GM18520 (cell line): Measurements from ENCODE around the gene ATXN7.

Experiments
- ATAC-seq: cut with Tn5 transposase; IDR thresholded peaks from one replicate; pipeline ENCODE4 v1.9.1; 2021; ENCODE audit not compliant: unreplicated experiment

The ATXN7 gene

DNA sequence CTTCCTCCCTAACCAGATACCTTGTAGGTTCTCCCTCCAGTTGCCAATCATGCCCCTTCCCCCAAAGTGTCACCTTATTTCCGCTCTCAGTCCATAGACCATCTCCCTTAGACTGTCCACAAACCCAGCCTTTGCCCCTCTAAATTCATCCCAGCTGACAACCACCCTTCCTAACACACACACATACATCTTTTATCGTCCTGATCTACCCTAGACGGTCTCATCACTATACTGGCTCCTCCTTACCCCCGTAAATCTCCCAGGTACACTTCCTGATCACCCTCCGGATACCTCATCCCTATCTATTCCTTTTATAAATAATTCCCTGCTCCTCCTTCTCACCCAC is 890 bp upstream of the ATXN7 start:
- no peak for ATAC-seq

DNA sequence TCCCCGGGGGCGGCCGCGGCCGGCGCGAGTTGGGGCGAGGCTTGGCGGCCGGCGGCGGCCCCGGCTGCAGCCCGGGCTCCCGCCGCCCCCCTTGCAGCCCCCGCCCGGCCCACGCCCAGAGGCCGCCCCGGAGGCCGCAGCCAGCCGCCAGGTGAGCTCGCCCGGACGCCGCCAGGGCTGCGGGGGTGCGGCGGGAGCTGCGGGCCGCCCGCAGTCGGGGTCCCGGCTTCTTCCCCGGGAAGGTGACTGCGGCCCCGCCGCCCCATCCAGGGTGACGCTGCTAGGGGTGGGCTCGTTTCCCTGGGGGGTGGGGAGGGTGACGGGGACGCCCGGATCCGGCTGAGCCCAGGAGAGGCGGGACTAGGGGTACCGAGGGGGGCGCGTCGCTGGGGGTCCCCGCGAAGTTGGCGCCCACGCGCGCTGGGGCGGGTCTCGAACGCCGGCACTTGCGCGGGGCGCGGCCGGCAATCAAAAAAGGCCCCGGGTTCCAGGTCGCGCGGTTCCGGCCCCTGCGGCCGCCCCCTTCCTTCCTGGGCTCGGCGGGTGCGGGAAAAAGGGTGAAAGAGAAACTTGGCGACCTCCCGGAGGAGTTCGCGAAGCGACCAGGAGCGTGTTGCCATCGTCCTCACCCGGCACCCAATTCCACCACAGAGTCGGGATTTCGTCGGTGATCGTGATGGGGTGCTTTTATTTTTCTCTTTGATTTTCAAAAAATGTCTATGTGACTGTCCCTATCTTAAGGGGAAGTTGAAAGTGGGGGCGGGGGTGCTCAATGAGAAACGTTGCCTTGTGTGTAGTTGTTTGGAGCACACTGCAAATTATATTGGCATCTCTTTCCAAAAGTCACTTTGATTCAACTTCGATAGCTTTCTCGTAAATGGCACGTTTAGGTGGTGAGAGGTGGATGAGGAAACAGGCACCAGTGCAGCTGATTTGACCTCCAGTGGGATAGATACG is 619 bp downstream of the ATXN7 start:
- ATAC-seq, result peak; percentile 33

DNA sequence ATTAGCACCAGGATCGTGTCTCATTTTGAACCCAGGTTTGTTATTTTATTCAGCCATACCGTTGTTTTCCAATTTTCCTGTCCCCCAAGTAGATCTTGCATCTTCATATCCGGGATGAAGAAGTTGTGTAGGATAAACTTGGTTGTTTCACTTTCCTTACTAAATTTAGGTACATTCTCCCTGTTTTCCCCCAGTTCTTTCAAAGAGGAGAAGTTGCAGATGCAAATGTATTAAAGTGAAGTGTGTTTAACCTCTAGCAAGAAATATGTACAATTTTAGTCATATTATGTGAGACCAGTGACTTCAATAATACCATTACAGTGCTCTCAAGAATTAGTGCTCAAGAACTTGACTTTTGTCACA is 1.3 kb downstream of the ATXN7 start:
- ATAC-seq, result no peak

DNA sequence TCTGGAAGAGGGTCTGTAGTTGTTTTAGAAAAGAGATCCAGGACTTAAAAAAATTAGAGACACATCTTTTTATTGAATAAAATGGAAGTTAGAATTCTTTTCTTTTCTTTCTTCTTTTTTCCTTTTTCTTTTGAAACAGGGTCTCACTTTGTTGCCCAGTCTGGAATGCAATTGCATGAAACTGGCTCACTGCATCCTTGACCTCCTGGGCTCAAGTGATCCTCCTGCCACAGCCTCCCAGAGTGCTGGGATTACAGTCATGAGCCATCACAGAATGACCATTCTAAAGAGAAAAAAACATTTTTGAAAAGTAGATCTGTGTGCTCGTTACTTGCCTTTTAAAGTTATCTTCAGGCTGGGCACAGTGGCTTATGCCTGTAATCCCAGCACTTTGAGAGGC is 3.6 kb downstream of the ATXN7 start:
- ATAC-seq, result no peak

DNA sequence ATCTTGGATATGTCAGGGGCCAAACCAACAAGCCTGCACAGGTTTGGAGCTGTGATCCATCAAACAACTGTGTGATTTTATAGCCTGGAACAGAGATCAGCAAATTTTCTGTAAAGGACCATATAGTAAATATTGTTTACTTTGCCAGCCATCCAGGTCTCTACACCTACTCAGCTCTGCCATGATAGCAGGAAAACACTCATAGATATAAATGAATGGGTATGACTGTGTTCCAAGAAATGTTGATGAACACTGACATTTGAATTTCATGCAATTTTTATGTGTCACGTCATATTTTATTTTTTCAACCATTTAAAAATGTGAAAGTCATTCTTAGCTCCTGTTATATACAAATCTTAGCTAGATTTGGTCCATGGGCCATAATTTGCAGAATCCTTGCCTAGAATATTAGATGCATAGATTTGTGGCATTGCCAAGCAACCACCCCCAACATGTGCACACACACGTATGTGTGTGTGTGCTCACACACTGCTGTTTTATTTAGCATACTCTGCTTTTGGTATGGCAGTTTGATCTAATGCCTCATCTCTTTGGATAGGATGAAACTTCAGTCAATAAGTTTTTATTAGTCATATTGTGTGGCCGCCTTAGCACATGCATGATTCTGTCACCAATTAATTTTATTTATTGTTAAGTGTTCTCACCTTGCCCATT is 6.4 kb downstream of the ATXN7 start:
- ATAC-seq, result no peak

DNA sequence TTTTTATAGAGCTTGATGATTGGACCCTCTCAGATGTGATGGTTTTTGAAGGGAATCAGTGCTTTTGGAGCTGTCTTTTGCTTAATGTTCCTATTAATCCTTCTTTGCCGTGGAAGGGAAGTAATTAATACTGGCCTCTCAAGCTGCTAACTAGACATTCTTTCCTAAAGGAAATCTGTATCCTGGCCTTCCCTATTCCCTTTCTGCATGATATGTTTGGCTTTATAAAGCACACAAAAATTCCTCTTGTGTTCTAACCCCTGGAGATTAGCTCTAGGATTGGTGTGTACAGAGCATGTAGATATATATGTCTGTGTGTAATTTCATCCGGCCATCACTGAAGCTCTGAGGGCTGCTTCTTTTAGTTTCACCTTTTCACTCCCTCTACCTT is 6.9 kb downstream of the ATXN7 start:
- no peak for ATAC-seq

DNA sequence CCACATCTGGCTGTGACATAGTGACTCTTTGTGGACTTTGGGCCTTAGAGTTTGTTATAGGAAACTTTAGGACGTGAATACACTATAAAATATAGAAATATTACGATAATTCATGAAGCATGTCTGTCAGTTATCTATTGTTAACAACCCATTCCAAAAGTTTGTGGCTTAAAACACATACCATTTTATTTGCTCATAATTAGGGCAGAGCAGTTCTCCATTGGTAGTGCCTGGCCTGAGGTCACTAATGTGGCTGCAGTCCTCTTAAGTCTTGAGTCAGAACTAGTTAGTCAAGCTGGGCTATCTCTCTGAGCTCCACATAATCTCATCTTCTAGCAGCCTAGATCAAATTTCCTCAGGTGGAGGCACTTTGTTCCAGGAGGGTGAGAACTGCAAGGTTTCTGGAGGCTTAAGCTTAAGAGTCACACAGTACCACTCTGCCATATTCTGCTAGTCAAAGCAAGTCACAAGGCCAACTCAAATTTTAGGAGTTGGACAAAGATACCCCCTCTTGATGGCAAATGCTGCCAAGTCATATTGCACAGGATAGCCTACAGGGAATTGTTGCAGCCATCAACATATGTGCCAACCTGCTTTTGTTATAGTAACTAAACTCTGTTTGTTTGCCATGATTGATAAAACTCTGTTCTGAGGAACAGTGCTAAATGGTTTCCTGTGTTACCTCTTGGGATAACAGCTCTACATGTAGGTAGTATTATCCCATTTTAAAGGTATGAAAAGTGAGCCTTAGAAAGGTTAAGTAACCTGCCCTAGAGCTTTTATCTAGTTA is 8.7 kb downstream of the ATXN7 start:
- no peak for ATAC-seq

DNA sequence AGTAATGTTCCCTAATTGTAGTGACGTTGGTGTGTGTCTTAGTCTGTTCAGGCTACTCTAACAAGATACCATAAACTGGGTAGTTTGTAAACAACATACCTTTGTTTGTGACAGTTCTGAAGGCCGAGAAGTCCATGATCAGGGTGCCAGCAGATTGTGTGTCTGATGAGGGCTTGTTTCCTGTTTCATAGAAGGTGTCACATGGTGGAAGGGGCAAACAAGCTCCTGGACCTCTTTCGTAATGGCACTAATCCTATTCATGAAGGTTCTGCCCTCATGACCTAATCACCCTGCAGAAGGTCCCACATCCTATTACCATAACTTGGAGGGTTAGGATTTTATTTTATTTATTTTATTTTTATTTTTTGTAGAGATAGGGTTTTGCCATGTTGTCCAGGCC is 11.1 kb downstream of the ATXN7 start:
- peak; percentile 27 for ATAC-seq

DNA sequence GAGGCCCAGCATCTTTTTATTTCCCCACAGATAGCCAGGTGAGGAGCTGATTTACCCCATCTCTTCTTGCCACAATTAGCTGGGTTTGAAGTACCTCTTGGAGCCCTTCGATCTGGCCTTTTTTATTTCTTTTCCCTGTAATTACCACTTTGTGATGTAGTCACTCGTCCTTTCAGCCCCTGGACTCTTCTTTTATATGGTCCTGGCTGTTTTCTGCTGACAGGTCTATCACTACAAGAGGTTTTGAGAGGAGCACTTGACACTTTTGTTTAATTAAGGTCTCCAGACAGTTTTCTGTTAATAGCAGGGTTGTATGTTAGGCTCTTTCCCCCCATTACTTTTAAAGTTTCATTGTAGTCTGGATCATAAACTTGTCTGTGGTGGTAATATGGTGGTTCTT is 11.8 kb downstream of the ATXN7 start:
- ATAC-seq, result no peak

DNA sequence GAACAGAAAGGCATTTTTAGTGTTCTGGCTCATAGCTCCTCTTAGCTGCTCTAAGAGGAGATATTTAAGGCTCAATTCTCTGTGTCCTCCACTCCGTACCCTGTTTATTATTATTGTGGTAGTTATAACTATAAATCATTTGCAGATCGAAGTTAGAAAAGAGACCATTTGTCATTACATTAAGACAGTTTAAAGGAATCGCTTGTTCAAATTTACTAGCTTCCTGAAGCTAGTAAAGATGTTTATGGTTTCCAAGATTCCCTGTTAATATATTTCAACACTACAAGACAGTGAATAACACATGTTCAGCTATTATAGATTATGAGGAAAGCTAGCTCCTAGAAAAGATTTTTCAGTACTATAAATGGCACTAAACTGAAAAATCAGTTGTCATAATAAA is 12.6 kb downstream of the ATXN7 start:
- no peak for ATAC-seq

DNA sequence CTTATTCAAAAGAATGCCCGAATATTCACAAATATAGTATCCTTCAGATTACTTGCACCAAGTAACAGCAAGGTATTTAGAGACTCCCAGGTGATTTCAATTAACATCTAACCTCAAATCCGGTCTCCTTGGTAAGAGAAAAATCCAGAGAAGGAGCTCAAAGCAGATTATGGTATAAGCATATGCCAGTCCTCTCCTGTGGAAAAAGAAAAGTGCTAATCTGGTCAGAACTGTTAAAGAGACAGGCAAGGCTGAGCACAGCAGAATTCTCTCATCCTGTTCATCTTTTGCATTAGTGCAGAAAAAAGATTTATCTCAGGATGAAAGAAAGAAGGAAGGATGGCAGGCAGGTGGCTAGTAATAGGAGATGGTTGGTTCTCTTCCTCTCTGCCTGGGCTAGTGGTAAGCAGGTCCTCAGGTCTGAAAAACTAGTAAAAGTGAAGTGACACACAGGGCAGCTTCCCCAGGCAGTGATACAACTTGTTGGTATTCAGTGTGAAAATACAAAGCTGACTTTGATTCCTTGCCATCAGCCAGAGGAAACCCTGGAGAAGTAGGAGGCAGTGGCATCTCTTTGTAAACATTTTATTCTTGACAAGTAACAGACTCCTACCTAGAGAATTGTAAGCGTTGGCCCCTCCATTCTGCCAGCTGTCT is 14.2 kb downstream of the ATXN7 start:
- ATAC-seq, result no peak

DNA sequence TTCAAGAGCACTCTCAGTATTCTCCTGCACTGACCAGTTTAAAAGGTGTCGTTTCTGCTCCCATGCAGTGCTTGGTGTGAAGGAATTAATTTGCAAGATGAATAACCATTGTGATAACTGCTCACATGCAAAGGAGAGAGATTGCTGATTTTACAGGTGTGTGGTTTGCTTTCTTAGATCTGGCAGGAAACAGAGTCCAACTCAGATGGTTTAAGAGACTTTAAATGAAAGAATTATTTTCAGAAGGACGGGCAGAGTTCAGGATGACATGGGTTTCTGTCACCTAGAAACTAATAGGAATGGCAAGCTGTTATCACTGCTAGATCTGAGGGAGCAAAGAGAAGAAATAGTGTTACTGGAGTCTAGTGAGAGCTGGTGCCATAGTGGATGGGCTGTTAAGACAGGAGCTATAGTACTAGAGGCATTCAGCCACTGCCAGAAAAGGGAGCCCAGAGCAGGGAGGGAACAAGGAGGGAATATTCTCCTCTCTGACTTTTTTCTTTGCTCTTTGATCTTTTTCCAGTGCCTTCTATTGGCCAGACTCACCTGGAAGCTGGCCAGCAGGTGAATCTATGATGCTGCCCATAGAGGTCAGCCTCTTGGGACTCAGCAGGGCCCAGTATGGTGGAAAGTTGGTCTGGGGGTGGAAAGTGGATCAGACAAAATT is 14.9 kb downstream of the ATXN7 start:
- ATAC-seq, result no peak

DNA sequence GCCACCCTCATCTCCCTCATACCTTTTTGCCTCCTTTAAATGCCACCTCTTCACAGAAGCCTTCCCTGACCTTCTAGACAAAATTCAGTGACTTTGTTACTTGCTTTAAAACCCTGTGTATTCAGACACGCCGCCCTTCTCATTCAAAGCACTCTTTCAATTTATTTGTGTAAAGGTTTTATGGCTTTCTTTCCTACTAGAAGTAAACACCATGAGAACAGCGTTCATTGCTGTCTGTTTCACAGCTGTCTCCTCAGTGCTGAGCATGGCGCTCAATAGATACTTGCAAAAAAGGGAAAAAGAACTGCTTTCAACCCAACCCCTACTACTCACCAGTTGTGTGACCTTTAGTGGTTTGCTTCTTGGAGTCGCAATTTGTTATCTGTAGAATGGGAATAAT is 17.0 kb downstream of the ATXN7 start:
- ATAC-seq, result no peak

DNA sequence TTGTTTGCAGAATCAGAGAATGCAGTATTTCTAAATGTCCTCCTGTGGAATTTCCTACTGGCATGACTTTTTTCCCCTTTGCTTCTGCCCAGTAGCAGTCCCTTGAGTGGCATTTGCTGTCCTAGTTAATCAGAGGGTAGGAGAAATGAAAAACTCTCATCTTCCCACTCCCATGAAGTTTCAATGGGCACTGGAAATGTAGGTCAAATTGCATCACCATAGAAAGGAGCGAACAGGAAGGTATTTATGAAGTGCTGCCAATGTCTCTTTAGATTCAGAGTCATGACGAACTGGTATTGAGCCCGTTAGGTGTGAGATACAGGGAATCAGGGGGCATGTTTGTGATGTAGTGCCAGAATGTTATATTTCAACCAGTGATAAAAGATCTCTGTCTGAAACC is 23.2 kb downstream of the ATXN7 start:
- ATAC-seq, result no peak

DNA sequence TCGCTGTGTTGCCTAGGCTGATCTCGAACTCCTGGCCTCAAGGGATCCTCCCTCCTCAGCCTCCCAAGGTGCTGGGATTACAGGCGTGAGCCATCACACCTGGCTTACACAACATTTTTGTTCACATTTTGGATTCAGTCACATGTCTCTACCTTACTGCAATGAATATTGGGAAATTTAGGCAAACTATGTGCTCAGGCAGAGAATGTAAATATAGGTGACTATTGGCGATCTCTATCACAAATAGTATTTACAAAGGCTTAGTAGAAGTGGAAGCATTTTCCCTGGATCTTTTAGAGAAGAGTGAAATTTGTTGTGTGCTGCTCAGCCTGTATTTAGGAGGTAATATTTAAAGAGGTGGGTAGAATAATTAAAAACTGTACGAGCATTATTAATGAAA is 27.9 kb downstream of the ATXN7 start:
- ATAC-seq, result no peak

DNA sequence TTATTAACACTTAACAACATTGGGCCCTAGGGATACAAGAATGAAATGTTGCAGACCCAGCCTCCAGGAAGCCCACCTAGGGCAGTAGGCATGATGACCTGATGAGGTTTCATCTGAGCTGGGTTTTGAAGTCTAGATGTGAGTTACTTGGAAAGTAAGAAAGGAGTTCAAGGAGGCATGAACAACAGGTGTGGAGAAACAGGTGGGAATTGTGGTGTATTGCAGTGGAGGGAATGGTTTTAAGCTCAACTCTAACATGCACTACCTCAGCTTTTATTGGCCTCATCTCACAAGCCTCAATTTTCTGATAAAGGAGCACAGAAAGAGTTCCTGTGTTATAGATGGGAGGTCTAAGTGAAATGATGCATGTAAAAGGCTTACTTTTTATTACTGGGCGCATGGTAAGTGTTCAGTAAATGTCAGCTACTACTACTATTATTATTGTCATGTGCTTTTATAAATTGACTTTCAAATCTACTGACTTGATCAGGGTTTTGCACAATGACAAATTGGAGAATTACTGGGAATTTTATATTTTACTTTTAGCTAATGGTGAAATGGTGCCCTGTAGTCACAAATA is 29.2 kb downstream of the ATXN7 start:
- ATAC-seq, result no peak

DNA sequence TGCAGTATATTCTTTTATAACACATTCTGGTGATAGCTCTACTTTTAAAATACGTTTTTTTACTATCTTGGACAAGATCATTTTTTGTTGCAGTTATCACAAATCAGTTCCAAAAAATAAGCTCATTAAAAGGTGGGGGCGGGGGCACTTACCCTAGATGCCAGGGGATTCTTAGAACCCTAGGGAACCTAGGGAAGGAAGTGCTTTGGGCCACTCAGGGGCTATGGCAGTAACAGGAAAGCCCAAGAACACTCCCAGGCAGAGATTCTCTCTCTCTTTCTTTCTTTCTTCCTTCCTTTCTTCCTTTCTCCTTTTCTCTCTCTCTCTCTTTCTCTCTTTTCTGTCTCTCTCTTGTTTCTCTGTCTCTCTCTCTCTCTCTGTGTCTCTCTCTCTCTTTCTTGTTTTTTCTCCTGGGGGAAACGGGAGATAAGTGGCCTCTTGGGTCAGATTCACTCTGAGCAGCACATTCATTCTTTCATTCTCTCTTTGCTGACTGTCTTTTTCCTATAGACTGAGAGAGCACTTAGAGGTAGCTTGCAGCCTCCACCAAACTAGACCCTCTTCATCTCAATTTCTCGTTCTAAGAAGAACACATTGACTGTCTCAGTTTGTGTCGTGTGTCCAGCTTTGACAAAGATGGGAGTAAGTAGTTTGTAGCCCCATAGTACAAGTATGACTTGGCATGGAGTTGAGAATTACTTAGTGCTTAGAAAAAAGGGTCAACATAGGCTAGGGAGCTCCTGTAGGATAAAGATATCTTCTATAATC is 31.9 kb downstream of the ATXN7 start:
- ATAC-seq, result no peak

DNA sequence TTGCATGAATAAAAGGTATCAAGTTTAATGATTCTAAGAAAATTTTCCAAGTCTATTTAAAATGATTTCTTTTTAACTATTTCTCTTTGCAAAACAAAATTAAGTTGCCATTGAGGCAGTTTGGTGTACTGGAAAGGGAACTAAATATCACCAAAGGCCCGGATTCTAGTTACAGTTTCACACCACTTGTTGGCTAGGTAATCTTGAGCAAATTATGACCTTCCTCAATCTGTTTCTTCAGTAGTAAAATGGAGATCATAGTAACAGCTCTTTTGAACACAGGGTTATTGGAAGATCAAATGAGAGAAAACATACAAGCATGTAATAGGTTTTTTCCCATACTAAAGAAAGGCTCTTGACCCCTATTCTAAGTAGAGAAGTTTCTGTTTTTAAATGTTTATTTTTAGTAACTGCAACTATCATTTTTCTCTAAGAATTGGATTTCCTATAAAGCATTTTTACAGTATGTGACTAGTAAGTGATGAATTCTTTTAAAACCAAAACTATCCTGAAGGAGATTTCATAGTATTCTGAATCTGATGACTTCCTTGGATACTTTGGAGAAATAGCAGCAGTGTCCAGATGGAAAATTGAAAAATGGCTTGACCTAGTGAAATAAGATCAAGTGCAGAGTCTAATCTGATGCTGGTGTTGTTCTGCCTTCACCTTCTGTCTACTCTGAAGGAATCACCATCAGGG is 32.8 kb downstream of the ATXN7 start:
- ATAC-seq, result peak; percentile 54

DNA sequence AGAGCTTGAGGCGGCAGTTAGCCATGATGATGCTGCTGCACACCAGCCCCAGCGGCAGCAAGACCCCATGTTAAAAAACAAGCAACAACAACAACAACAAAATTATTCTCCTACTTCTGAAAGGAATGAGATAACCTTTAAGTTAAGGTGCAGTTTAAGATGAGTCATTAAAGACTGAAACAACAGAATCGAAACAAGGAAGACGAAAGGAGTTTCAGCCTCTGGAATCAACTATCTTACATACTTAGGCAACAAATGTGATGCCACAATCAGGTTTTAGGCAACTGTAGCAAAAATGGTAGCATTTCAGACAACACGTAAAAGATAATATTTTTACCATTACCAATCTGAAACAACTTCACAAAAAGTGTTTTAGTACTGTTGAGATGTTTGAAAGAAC is 36.3 kb downstream of the ATXN7 start:
- no peak for ATAC-seq
